NCI-H1930 (cell line): ENCODE data around the gene TMSB4X.

Experiments
- DNase-seq, 2 experiments: peaks; one replicate each; lab custom pipeline; 2025; lab: John Stamatoyannopoulos, UW

The TMSB4X gene

DNA sequence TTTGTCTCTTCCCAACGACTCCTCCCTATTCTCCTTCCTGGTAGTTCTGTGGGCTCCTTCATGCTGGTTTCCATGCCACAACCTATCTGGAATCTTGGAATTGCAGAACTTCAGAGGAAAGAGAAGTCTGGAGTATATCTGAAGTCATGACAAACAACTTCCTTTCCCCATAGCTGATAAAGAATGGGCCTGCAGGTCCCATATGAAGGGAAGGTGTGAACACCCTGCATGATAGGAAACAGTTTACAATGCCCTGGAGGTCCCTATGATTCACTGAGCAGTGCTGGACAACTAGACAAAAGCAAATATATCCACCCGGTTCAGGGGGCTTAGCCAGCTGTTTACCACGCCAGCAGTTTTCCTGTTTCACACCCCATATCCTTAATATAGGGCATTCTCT is 50.1 kb downstream of the TMSB4X start:
- DNase-seq: no peak
